Esophagus muscularis mucosa (tissue), 4 donors: ENCODE measurements around the gene DDX5. TPM values are rescaled to one million over a fixed set of nuclear protein-coding genes. Genes with fewer than 3 reads are reported as not detected.
"Not testable (repeated sequence)": the region's sequence is repeated elsewhere in the genome, so short reads cannot be mapped to it uniquely, and the experiment has no call there.

Experiments
- DNase-seq: peaks from one replicate; pipeline ENCODE4 v3.0.0-alpha.2; 2017; ENCODE audit errors: extremely low spot score
- H3K27ac ChIP-seq, 4 donors: fragments of 200-600 bp; sonication (generic); replicated peaks in 1 of 4; 1 replicate in 3 of 4; 2 replicates in 1 of 4; pipeline ENCODE4 v1.5.1; 2016 to 2019; ENCODE audit warnings: mild to moderate bottlenecking in 1 of 4
- H3K27me3 ChIP-seq, 4 donors: fragments of 200-600 bp; sonication (generic); one replicate each; pipeline versions ENCODE4 v1.5.1 to v1.6.0; 2016 to 2019
- H3K36me3 ChIP-seq, 4 donors: fragments of 200-600 bp; sonication (generic); one replicate each; pipeline ENCODE4 v1.5.1; 2016 to 2019
- H3K4me1 ChIP-seq, 4 donors: fragments of 200-600 bp; sonication (generic); one replicate each; pipeline ENCODE4 v1.5.1; 2016 to 2019
- H3K4me3 ChIP-seq, 4 donors: fragments of 200-600 bp; sonication (generic); 1 replicate in 2 of 4; 2 replicates in 2 of 4; pipeline ENCODE4 v1.5.1; 2016 to 2019; ENCODE audit warnings: mild to moderate bottlenecking in 4 of 4, moderate library complexity in 1 of 4
- H3K9me3 ChIP-seq, 4 donors: fragments of 200-600 bp; sonication (generic); 1 replicate in 3 of 4; 2 replicates in 1 of 4; pipeline ENCODE4 v1.5.1; 2016 to 2019
- EP300 ChIP-seq: sonication (generic); formaldehyde crosslinking; IDR thresholded peaks from one replicate; pipeline ENCODE4 v1.6.1; 2017; ENCODE audit warnings: antibody characterized with exemption
- POLR2A ChIP-seq: fragments of 450-650 bp; IDR thresholded peaks from one replicate; pipeline ENCODE4 v1.6.1; 2017; ENCODE audit warnings: antibody characterized with exemption, moderate library complexity, mild to moderate bottlenecking, low read depth
- POLR2AphosphoS5 ChIP-seq, 2 donors: sonication (generic); formaldehyde crosslinking; IDR thresholded peaks; one replicate each; pipeline ENCODE4 v1.6.1; 2017; ENCODE audit warnings: antibody characterized with exemption in 2 of 2
- WGBS: methylation state at CpG from one replicate; pipeline ENCODE4 v1.1.5; 2018; 5-methylcytosine and 5-hydroxymethylcytosine counted together
- intact Hi-C: fragments of 100-400 bp; cut with DNase I; formaldehyde crosslinking; loops from one replicate; pipeline ENCODE4 v1.15.1; 2023
- total RNA-seq, 4 donors: library from RNA; depleted of rRNA; stranded (reverse); fragments of >200 nt; gene quantifications; one replicate each; pipeline versions ENCODE4 v1.1.0 to v1.2.1, GENCODE V29; 2016
- TF ChIP-seq, protein P1 (sequence below), 3 experiments: fragments of 200-600 bp in 2 of 3; fragments of 450-650 bp in 1 of 3; sonication (generic) in 2 of 3; IDR thresholded peaks; one replicate each; pipeline ENCODE4 v1.5.1; 2017 to 2019; ENCODE audit warnings: antibody characterized with exemption in 3 of 3, mild to moderate bottlenecking in 2 of 3, moderate library complexity in 1 of 3

Gene DDX5
- total RNA-seq, 4 donors from 2014 or later = 422 to 728 (median 528) TPM

DNA sequence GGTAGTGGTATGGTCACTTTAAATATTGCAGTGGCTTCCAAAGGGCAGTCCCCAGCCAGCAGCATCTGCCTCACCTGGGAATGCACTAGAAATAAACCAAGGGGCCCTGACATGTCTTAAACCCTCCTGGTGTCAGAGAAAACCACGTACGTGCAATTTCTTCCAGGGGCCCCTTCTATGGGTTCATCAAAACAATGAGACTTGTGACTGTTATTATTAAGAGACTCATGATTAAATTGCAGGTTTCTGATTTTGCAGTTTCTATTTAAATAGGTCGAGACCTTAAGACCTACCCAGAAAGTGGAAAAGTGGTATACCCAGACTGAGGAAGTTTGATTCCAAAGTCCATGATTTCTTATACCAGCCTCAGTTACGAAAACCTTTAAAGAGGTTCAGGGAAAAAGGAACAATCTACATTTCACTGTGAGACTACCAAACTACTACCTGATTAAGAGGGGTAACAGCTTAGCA, 8.5 kb downstream of the DDX5 start:
- DNase-seq = no peak
- intact Hi-C loops = no loop called here
- peak overlapping the region; percentile 77 to 86 (median 82) for H3K27ac ChIP-seq
- no peaks in the 10 kb centered on the region for H3K9me3 ChIP-seq
- no peak for TF ChIP-seq POLR2A
- no peak for TF ChIP-seq EP300
- TF ChIP-seq, protein P1, sequence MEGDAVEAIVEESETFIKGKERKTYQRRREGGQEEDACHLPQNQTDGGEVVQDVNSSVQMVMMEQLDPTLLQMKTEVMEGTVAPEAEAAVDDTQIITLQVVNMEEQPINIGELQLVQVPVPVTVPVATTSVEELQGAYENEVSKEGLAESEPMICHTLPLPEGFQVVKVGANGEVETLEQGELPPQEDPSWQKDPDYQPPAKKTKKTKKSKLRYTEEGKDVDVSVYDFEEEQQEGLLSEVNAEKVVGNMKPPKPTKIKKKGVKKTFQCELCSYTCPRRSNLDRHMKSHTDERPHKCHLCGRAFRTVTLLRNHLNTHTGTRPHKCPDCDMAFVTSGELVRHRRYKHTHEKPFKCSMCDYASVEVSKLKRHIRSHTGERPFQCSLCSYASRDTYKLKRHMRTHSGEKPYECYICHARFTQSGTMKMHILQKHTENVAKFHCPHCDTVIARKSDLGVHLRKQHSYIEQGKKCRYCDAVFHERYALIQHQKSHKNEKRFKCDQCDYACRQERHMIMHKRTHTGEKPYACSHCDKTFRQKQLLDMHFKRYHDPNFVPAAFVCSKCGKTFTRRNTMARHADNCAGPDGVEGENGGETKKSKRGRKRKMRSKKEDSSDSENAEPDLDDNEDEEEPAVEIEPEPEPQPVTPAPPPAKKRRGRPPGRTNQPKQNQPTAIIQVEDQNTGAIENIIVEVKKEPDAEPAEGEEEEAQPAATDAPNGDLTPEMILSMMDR (IDR thresholded peaks at IDR 0.05) = no peak
- TF ChIP-seq POLR2AphosphoS5 (IDR thresholded peaks at IDR 0.05) = no peak
- H3K4me1 ChIP-seq = peaks cover 53 to 90% (median 76%) of the 10 kb centered on the region in 4 donors
- H3K4me3 ChIP-seq = peak overlapping the region; percentile 66 to 79 (median 76)
- H3K27me3 ChIP-seq = no peaks in the 10 kb centered on the region
- 35% methylated on average over 4 of the region's 4 CpGs for WGBS
- peaks cover 38 to 59% (median 54%) of the 10 kb centered on the region in 4 donors for H3K36me3 ChIP-seq

DNA sequence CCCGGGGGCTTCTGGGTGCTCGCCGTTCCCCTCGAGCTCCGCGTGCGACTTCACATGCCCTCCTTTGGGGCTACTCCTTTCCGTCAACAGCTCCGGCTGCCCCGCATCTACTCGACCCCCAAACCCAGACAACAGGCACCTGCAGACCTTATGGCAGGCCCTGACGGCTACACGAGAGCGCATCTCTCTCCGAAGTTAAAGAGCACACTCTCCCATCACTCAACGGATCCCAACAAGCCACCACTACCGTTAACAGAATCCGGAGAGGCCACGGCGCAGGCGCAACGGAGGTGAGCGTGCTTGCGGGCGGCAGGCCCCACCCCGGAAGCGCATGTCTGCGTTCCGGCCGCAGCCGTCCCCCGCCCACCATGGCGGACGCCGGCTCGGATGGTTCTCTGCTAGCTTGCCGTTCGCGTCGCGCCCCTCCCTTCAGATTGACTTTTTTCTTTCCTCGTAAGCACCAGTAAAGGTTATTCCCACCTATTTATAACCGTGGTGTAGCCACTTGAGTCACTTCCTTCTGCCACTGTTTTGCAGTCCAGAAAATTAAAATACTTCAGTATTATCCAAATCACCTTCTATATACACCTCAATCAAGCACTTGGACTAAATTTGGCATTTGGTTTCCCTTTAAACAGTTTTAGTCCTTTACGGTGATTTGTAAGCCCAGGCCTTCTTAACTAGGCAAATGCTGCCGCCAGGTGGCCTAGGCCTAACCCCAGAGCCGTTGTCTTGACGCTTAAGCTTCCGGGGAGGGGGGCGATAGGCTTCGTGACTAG, 9.1 kb downstream of the DDX5 start, which contains the start of gene POLG2:
TSS of gene POLG2 (minus strand) at position 269 of the 779 bp plus-strand sequence. CDS start at position 183, 86 bp downstream.
- H3K4me1 ChIP-seq = peaks cover 47 to 84% (median 70%) of the 10 kb centered on the region in 4 donors
- H3K9me3 ChIP-seq = no peaks in the 10 kb centered on the region
- peak within 1 kb of the TSS; percentile 77 to 86 (median 82) for H3K27ac ChIP-seq
- peak within 1 kb of the TSS; percentile 66 to 79 (median 76) for H3K4me3 ChIP-seq
- WGBS = under 1% methylated on average over 47 of the region's 50 CpGs
- TF ChIP-seq POLR2A (no peak), EP300 (no peak), POLR2AphosphoS5 (IDR thresholded peaks at IDR 0.05) (peak; percentile 88 to 93)
- TF ChIP-seq, protein P1 (IDR thresholded peaks at IDR 0.05) = peak; percentile 35 to 44 (median 43)
- peak; percentile 97 for DNase-seq
- no peaks in the 10 kb centered on the region for H3K27me3 ChIP-seq
- H3K36me3 ChIP-seq = peaks cover 32 to 58% (median 50%) of the 10 kb centered on the region in 4 donors
- intact Hi-C loops = no loop called here

DNA sequence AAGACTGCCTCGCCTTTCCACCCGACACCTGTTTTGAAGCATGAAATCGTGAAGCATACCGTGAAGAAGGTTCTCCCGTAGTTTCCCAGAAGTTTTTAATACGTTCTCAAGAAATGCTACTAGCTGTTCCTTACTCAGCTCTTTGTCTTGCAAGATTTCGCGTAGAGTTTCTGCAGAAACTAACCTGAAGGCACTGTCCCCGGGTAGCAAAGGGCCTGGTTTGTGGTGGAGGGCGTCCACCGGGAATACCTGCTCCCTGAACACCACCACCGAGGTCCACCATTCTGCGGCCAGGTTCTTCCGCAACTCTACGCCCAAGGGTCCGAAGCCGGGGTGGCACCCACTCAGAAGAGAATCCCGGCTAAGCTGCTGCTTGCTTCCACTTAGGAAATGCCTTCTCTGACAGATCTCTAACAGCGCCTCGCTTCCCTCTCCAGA, 9.7 kb downstream of the DDX5 start:
- Histone ChIP-seq H3K36me3 (peaks cover 26 to 57% (median 49%) of the 10 kb centered on the region in 4 donors), H3K4me1 (peaks cover 42 to 78% (median 63%) of the 10 kb centered on the region in 4 donors), H3K4me3 (peak overlapping the region; percentile 66 to 79 (median 76)), H3K27ac (peak overlapping the region; percentile 77 to 86 (median 82)), H3K27me3 (no peaks in the 10 kb centered on the region), H3K9me3 (no peaks in the 10 kb centered on the region)
- TF ChIP-seq POLR2AphosphoS5 (IDR thresholded peaks at IDR 0.05) (no peak), POLR2A (no peak), EP300 (no peak)
- TF ChIP-seq, protein P1 (IDR thresholded peaks at IDR 0.05) = no peak
- intact Hi-C loops = no loop called here
- under 1% methylated on average over 18 of the region's 20 CpGs for WGBS
- no peak for DNase-seq

DNA sequence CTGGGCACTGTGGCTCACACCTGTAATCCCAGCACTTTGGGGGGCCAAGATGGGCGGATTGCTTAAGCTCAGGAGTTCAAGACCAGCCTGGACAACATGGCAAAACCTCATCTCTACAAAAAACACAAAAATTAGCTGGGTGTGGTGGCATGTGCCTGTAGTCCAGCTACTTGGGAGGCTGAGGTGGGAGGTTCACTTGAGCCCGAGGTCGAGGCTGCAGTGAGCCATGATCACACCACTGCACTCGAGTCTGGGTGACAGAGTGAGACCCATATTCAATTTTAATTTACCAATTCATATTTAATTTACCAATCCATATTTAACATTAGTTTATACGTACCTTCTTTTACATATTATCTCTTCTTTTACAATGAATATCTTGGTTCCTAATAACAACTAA, 10.8 kb downstream of the DDX5 start:
- H3K4me1 ChIP-seq = peaks cover 39 to 67% (median 53%) of the 10 kb centered on the region in 4 donors
- peak overlapping the region in 2 of 4 donors; percentile 78 to 79 for H3K4me3 ChIP-seq
- intact Hi-C loops, H3K27me3 ChIP-seq, H3K27ac ChIP-seq, H3K9me3 ChIP-seq, DNase-seq: not testable (repeated sequence)
- H3K36me3 ChIP-seq = peaks cover 15 to 56% (median 45%) of the 10 kb centered on the region in 4 donors
- 94% methylated on average over 5 of the region's 5 CpGs for WGBS

DNA sequence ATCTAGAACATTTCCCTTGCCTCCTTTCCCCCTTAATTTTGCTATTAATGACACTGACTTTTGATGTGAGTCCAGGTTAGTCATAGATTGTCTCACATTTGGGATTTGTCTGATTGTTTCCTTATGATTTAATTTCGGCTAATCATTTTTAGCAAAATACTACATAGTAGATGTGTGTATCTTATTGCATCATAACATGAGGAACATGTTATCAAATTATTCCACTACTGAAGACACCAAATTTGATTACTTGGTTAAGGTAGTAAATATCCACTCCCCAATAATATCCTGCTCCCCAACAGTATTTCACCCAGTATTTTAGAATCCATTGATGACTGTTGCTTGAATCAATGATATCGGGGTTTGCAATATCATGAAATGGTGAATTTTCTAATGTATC, 12.0 kb downstream of the DDX5 start:
- no peak for DNase-seq
- H3K4me1 ChIP-seq = peaks cover 36 to 55% (median 44%) of the 10 kb centered on the region in 4 donors
- intact Hi-C loops = loop anchor here (5.0 kb wide), 1 partner anchor 67 kb away; no protein-coding TSS in a partner anchor
- H3K27ac ChIP-seq = no peak overlapping the region
- WGBS = 91% methylated on average over 2 of the region's 2 CpGs
- no peaks in the 10 kb centered on the region for H3K9me3 ChIP-seq
- TF ChIP-seq POLR2AphosphoS5 (IDR thresholded peaks at IDR 0.05) (no peak), EP300 (no peak), POLR2A (no peak)
- TF ChIP-seq, protein P1 (IDR thresholded peaks at IDR 0.05) = no peak
- no peaks in the 10 kb centered on the region for H3K27me3 ChIP-seq
- no peak overlapping the region for H3K4me3 ChIP-seq
- peaks cover 13 to 56% (median 40%) of the 10 kb centered on the region in 4 donors for H3K36me3 ChIP-seq
